ENCODE measurements around the gene DPP6. TPM values are rescaled to one million over a fixed set of nuclear protein-coding genes. Genes with fewer than 3 reads are reported as not detected.

The DPP6 gene
- total and polyA plus RNA-seq, 2 of the 8 experiments (the other 6 are each of a cell fraction or from before 2014, with no cell fraction given), result 4.7 to 6.8 TPM

DNA sequence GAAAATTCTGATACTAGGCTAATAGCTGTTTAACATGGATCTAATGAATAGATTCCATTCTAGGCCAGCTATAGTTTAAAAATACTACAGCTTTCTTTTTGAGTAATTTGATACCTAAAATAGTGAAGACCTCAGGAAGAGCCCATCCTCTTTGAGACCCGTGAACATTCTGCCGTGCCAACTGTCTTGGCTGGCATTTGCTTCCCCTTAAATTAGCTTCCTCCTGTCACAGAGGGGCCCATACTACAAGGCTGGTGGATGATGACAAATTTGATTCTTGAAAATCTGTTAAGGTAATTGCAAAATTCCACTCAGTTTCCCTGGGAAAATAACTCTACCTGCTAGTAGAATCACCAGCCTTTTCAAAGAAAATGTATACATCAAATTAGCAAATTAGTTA is 385.0 kb downstream of the DPP6 start:
- Histone ChIP-seq H3K36me3 (ENCODE audit: control insufficient read depth in 2 of 4, insufficient read depth in 4 of 4, low read length in 3 of 4) (no peaks in the 10 kb centered on the region), H2AK5ac (ENCODE audit: low read depth, low read length) (no peak overlapping the region), H3K27me3 (replicated peaks in 1 of 4; ENCODE audit: control insufficient read depth in 3 of 4, extremely low read depth in 1 of 4, insufficient read depth in 3 of 4, low read length in 3 of 4) (no peaks in the 10 kb centered on the region), H4K91ac (replicated peaks; ENCODE audit: insufficient read length, low read length) (no peak overlapping the region), H2BK20ac (ENCODE audit: low read length) (no peak overlapping the region), H3K4ac (replicated peaks; ENCODE audit: insufficient read length, low read depth, low read length) (no peak overlapping the region), H3K23me2 (ENCODE audit: low read depth, low read length) (no peaks in the 10 kb centered on the region), H3K9ac (replicated peaks in 1 of 4; ENCODE audit: extremely low read depth in 1 of 4, low read depth in 3 of 4, low read length in 3 of 4) (no peak overlapping the region), H3K56ac (replicated peaks; ENCODE audit: insufficient read length, low read depth, low read length) (no peak overlapping the region), H3K79me2 (ENCODE audit: control insufficient read depth in 1 of 2, insufficient read depth in 2 of 2, low read length in 2 of 2) (no peaks in the 10 kb centered on the region), H3K4me3 (ENCODE audit: extremely low read depth in 1 of 4, insufficient read depth in 2 of 4, low read depth in 3 of 4, low read length in 4 of 4) (no peak overlapping the region), H2BK5ac (ENCODE audit: low read depth, low read length) (no peak overlapping the region), H4K5ac (ENCODE audit: insufficient read length, low read depth, low read length) (no peak overlapping the region), H2AFZ (ENCODE audit: low read length) (no peak overlapping the region), H4K20me1 (replicated peaks in 1 of 2; ENCODE audit: control insufficient read depth in 1 of 2, insufficient read depth in 2 of 2, low read length in 2 of 2) (no peaks in the 10 kb centered on the region), H3K79me1 (ENCODE audit: low read depth, low read length) (no peaks in the 10 kb centered on the region), H2BK12ac (ENCODE audit: low read depth, low read length) (no peak overlapping the region), H3K4me2 (ENCODE audit: insufficient read depth in 1 of 2, low read depth in 2 of 2, low read length in 2 of 2) (no peak overlapping the region), H3K23ac (ENCODE audit: insufficient read length) (no peak overlapping the region), H3K27ac (ENCODE audit: low read depth, low read length) (no peak overlapping the region), H3K18ac (ENCODE audit: extremely low read depth, low read length) (no peak overlapping the region), H3K9me3 (ENCODE audit: insufficient read depth in 2 of 2, low read depth in 1 of 2, low read length in 1 of 2) (no peaks in the 10 kb centered on the region), H4K8ac (ENCODE audit: extremely low read depth, insufficient read depth, low read length) (no peak overlapping the region), H3K14ac (ENCODE audit: insufficient read length) (no peak overlapping the region), H2BK15ac (ENCODE audit: low read length) (no peak overlapping the region), H3K4me1 (replicated peaks in 1 of 4; ENCODE audit: control insufficient read depth in 3 of 4, insufficient read depth in 4 of 4, low read length in 3 of 4) (no peaks in the 10 kb centered on the region), H2BK120ac (replicated peaks; ENCODE audit: low read depth, low read length) (no peak overlapping the region)
- CTCF ChIA-PET (ENCODE audit: partially characterized antibody), result interaction anchor here (0.6 kb wide), 1 partner anchor 192 kb away, joined by 3 read pairs; no protein-coding TSS in a partner anchor
- no peak for DNase-seq (ENCODE audit: low read depth in 1 of 2, low spot score in 2 of 2)
- FAIRE-seq, result no peak
- POLR2A ChIA-PET (ENCODE audit: partially characterized antibody), result no interaction called here
- 96% methylated on average over 2 of the region's 2 CpGs; no CpG with 5 or more reads in 1 of the 2 experiments for WGBS, 2 experiments (ENCODE audit: extremely low coverage in 1 of 2, insufficient coverage in 1 of 2, insufficient read length in 1 of 2, insufficient replicate concordance in 2 of 2, low coverage in 1 of 2, low lambda C conversion rate in 2 of 2, missing lambda C conversion rate in 1 of 2)
- TF ChIP-seq NANOG (IDR thresholded peaks at IDR 0.05; ENCODE audit: insufficient read depth, low read depth, low read length, poor library complexity, severe bottlenecking) (no peak), TCF12 (IDR thresholded peaks at IDR 0.05; ENCODE audit: low read depth, low read length) (no peak), JUND (IDR thresholded peaks at IDR 0.05; ENCODE audit: low read length) (no peak), POLR2AphosphoS5 (IDR thresholded peaks at IDR 0.05; ENCODE audit: low read depth, low read length) (no peak), RFX5 (IDR thresholded peaks at IDR 0.05; ENCODE audit: borderline replicate concordance, low read depth, low read length) (no peak), BRCA1 (IDR thresholded peaks at IDR 0.05; ENCODE audit: low read depth, low read length) (no peak), EP300 (IDR thresholded peaks at IDR 0.05; ENCODE audit: borderline replicate concordance in 1 of 2, low read depth in 2 of 2, low read length in 2 of 2) (no peak), GTF2F1 (IDR thresholded peaks at IDR 0.05; ENCODE audit: borderline replicate concordance, low read depth, low read length) (no peak), SP1 (IDR thresholded peaks at IDR 0.05; ENCODE audit: low read depth, low read length) (no peak), EZH2 (IDR thresholded peaks at IDR 0.05; ENCODE audit: low read depth, low read length, severe bottlenecking) (no peak), SUZ12 (IDR thresholded peaks at IDR 0.05; ENCODE audit: low read length) (no peak), CEBPB (IDR thresholded peaks at IDR 0.05; ENCODE audit: low read depth, low read length) (no peak), RNF2 (IDR thresholded peaks at IDR 0.05; ENCODE audit: borderline replicate concordance, low read depth, low read length, missing control alignments, poor library complexity, severe bottlenecking) (no peak)
- TF ChIP-seq, protein P1, sequence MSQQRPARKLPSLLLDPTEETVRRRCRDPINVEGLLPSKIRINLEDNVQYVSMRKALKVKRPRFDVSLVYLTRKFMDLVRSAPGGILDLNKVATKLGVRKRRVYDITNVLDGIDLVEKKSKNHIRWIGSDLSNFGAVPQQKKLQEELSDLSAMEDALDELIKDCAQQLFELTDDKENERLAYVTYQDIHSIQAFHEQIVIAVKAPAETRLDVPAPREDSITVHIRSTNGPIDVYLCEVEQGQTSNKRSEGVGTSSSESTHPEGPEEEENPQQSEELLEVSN (IDR thresholded peaks at IDR 0.05), result no peak
